ENCODE data around the gene COMMD7. TPM values are rescaled to one million over a fixed set of nuclear protein-coding genes. Genes with fewer than 3 reads are reported as not detected.
"Not testable (repeated sequence)": the region's sequence is repeated elsewhere in the genome, so short reads cannot be mapped to it uniquely, and the experiment has no call there.

The COMMD7 gene
- total RNA-seq, 1 donor from 2014 or later, result 28.1 TPM

DNA sequence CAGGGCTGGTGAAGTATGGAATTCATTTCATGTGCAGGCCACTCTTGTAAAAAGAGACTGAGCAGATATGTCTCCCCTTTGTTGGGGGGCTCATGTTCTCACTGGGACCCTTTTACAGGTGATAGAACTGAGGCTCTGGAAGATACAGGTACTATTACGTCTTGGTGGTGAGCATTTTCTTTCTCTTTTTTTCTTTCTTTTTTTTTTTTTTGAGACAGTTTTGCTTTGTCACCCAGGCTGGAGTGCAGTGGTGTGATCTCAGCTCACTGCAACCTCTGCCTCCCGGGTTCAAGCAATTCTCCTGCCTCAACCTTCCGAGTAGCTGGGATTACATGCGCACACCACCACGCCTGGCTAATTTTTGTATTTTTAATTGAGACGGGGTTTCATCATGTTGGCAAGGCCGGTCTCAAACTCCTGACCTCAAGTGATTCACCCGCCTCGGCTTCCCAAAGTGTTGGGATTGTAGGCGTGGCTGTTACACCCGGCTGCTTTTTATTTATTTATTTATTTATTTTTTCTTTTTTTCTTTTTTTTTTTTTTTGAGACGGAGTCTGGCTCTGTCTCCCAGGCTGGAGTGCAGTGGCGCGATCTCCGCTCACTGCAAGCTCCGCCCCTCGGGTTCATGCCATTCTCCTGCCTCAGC lies 22.1 kb upstream of the COMMD7 start:
- not testable (repeated sequence) for DNase-seq

GRCh38 chr20:32764005-32764960 lies 21.0 kb upstream of the COMMD7 start:
- no peak for DNase-seq

DNA sequence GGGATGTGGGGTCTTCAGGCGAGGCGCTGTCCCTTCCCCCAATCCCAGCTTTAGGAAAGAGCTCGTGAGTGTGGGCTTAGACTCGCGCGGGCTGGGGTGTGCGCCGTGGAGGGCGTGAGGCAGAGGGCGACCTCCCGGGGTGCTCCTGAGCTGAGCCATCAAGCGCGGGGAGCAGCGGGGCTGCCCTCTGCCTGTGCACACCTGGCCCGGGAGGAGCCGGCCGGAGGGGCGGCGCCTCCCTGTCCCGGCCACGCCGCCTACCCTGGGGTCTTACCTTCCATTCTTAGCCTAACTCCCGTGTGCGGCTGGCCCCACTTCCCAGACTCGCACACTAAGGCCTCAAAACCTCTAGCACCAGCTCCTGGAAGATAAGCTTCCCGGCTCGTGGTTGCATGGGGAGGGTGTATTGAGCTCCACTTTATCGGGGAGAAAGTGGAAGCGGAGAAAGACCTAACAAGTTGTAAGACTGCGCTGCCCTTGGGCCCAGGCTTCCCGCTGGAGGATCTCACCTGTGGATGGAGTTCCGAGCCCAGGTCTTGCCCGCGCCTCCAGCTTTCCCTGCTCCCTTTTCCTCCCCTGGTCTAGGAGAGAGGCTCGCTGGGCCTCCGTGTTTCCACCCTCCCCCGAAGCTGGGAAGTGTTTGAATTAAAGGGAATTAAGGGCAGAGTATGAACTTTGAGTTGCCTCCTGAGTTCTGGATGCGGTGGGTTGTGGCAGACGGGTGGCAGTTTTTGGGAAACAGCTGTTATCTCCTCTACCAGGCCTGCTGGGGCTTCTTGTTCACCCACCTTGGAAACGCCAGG lies 20.1 kb upstream of the COMMD7 start:
- DNase-seq, result no peak

- peak; percentile 23 for DNase-seq
These were observed 19.5 kb upstream of the COMMD7 start for GRCh38 chr20:32762754-32763201.

GRCh38 chr20:32761831-32762753 lies 18.8 kb upstream of the COMMD7 start, which contains the start of gene DNMT3B:
DNMT3B (plus strand) TSS chr20:32762385; CDS start chr20:32780324, 17,939 bp downstream.
- DNase-seq, result peak; percentile 81

DNA sequence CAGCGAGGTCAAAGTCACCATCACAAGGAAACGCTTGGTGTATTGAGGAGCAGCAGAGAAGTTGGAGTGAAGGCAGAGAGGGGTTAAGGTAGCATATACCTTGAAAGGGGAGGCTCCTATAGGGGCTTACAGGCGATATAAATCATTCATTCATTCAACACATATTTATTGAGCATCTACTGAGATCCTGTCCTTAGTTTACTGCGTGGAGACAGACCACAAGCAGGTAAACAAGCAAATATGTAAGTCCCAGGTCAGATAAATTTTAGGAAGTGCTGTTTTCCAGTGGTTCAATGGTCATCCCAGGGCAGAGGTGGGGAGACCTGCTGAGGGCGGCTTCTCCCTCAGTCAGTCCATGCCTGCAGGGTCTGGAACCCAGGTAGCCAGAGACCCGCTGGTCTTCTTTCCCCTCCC lies 18.2 kb upstream of the COMMD7 start:
- DNase-seq, result no peak

- DNase-seq, result no peak
These were observed 12.9 kb upstream of the COMMD7 start for GRCh38 chr20:32756156-32756555.

GRCh38 chr20:32753731-32754130 lies 10.5 kb upstream of the COMMD7 start:
- DNase-seq, result no peak

- no peak for DNase-seq
These were observed 9.4 kb upstream of the COMMD7 start for GRCh38 chr20:32752458-32753250.

GRCh38 chr20:32751702-32752457 lies 8.6 kb upstream of the COMMD7 start:
- DNase-seq, result no peak

DNA sequence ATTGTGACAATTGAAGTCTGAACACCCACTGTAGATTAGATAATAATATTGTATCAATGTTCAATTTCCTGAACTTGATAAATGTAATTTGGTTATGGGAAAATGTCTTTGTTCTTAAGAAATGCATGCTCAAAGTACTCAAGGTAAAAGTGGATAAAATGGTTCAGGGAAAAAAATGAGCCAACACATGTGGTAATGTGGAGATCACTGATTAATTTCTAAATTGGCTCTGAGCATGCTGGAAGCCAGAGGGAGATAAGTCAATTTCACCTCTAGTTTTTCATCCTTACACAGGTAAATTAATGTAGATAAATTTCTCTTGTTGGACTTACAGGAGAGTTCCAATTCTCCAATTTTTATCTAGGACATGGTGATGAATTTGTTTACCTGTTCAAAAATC lies 8.0 kb upstream of the COMMD7 start:
- no peak for DNase-seq

GRCh38 chr20:32749914-32750637 lies 6.8 kb upstream of the COMMD7 start:
- DNase-seq, result no peak

DNA sequence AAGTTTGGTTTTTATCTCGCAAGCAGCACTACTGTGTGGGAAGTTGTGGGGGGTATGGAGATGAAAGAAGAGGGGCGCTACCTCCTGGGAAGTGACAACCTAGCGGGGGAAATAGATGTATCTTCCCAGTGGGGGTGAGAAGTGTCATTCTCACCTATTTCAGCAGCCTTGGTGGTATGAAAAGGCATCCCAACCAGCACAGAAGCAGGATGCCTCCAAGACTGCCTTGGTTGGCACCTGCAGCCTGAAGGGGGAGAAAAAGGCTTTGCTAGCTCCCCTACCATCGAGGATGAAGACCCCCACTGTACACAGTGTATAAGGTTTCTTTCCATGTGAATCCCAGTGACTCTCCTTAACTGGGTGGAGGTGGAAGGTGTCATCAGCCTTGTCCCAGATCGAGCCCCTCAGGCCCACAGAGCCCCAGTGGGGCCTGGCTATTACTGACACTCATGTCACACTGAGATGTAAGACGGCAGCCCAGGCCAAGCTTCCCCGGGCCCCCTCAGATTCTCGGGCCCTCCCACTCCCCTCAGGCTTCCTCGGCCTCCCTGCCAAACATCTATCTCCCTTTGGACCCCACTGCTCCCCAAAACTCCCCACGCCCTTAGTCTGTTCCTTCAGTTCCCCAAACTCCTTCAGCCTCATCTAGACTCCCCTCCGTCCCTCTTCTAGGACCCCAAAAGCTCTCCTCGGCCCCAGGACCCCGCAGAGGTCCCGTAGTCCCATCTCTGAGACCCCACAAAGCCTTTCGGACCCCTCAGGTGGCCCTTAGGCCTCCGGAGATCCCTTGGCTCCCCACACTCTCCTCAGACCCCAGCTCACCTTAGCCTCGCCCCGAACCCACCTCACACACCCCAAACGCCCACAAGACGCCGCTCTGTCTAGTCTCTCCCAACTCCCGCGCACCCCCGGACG lies 688 bp downstream of the COMMD7 start:
- DNase-seq, result no peak

- no peak for DNase-seq
These were observed 2.1 kb downstream of the COMMD7 start for GRCh38 chr20:32741151-32741550.

DNA sequence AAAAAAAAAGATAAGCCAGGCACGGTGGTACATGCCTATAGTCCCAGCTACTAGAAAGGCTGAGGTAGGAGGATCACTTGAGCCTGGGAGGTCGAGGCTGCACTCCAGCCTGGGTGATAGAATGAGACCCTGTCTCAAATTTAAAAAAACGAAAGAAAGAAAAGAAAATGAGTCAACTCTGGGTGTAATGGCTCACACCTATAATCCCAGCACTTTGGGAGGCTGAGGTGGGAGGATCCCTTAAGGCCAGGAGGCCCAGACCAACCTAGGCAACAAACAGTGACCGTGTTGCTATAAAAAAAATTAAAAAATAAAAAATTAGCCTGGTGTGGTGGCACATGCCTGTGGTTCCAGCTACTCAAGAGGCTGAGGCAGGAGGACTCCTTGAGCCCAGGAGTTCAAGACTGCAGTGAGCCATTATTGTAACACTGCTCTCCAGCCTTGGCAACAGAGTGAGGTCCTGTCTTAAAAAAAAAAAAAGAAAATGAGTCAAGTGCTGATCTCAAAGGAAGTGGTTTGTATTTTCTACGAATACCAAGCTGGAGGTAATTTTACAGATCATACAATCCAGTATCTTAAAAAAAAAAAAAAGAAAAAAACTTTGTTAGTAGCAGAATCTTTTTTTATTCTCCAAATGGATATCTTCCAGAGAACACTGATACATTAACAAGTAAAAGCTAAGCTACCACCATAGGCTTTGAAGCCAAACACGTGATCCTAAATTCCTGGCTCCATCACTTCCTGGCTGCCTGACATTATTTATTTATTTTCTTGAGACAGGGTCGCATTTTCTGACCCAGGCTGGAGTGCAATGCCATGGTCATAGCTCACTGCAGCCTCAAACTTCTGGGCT lies 5.7 kb downstream of the COMMD7 start:
- peak; percentile 64 for DNase-seq

GRCh38 chr20:32731882-32732266 lies 11.4 kb downstream of the COMMD7 start:
- no peak for DNase-seq

GRCh38 chr20:32729334-32729733 lies 13.9 kb downstream of the COMMD7 start:
- DNase-seq, result not testable (repeated sequence)
